Adrenal gland (tissue), 5 donors: Measurements from ENCODE around the gene LIPI.

ENCODE experiments used
- POLR2A ChIP-seq, 2 donors: fragments of 450-650 bp; IDR thresholded peaks; one replicate each; pipeline ENCODE4 v1.6.1; 2017; ENCODE audit warnings: antibody characterized with exemption in 2 of 2, mild to moderate bottlenecking in 2 of 2, moderate library complexity in 1 of 2
- TF ChIP-seq, protein P1 (sequence below), 6 experiments: fragments of 450-650 bp in 4 of 6; fragments of 200-600 bp in 2 of 6; sonication (generic) in 1 of 6; IDR thresholded peaks; 1 replicate in 5 of 6; 2 replicates in 1 of 6; pipeline versions ENCODE4 v1.5.1 to v1.8.0; 2016 to 2021; ENCODE audit warnings: antibody characterized with exemption in 6 of 6, mild to moderate bottlenecking in 2 of 6, moderate library complexity in 1 of 6
- donor health status: DM: no; HTN: no; CAD: no.

DNA sequence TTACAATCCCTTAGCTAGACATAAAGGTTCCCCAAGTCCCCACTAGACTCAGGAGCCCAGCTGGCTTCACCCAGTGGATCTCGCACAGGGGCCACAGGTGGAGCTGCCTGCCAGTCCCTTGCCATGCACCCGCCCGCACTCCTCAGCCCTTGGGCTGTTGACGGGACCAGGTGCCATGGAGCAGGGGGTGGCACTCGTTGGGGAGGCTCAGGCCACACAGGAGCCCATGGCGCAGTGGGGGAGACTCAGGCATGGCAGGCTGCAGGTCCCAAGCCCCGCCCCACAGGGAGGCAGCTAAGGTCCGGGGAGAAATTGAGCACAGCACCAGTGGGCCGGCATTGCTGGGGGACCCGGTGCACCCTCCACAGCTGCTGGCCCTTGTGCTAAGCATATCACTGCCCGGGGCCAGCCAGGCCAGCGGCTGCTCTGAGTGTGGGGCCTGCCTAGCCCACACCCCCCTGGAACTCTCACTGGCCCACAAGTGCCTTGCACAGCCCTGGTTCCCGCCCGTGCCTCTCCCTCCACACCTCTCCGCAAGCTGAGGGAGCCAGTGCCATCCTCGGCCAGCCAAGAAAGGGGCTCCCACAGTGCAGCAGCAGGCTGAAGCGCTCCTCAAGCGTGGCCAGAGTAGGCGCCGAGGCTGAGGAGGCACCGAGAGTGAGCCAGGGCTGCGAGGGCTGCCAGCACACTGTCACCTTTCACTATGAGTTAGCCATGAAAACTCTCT lies 117.8 kb downstream of the LIPI start:
- TF ChIP-seq, protein P1, sequence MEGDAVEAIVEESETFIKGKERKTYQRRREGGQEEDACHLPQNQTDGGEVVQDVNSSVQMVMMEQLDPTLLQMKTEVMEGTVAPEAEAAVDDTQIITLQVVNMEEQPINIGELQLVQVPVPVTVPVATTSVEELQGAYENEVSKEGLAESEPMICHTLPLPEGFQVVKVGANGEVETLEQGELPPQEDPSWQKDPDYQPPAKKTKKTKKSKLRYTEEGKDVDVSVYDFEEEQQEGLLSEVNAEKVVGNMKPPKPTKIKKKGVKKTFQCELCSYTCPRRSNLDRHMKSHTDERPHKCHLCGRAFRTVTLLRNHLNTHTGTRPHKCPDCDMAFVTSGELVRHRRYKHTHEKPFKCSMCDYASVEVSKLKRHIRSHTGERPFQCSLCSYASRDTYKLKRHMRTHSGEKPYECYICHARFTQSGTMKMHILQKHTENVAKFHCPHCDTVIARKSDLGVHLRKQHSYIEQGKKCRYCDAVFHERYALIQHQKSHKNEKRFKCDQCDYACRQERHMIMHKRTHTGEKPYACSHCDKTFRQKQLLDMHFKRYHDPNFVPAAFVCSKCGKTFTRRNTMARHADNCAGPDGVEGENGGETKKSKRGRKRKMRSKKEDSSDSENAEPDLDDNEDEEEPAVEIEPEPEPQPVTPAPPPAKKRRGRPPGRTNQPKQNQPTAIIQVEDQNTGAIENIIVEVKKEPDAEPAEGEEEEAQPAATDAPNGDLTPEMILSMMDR (IDR thresholded peaks at IDR 0.05) = no peak
- TF ChIP-seq POLR2A (IDR thresholded peaks at IDR 0.05) = no peak
